HCT116 (cell line): ENCODE results near the gene ZNF621.

Experiments
- ATF3 ChIP-seq: IDR thresholded peaks from 2 replicates; pipeline ENCODE4 v1.6.1; 2012
- CTCF ChIP-seq, 3 experiments: fragments of 200-600 bp in 1 of 3; sonication (generic) in 1 of 3; IDR thresholded peaks in 2 of 3; conservative IDR thresholded peaks in 1 of 3; 2 replicates each; pipeline ENCODE4 v1.5.1; 2012 to 2017; ENCODE audit warnings: low read depth in 2 of 3, low read length in 2 of 3, antibody characterized with exemption in 1 of 3, borderline replicate concordance in 1 of 3, control low read depth in 1 of 3, mild to moderate bottlenecking in 1 of 3, mixed read lengths in 1 of 3, mixed run types in 1 of 3, moderate library complexity in 1 of 3; ENCODE audit not compliant: insufficient read depth in 1 of 3
- RAD21 ChIP-seq: IDR thresholded peaks from 2 replicates; pipeline ENCODE4 v1.6.1; 2012; ENCODE audit warnings: low read depth, mild to moderate bottlenecking
- ZBTB33 ChIP-seq: IDR thresholded peaks from 2 replicates; pipeline ENCODE4 v1.6.1; 2011; ENCODE audit warnings: mild to moderate bottlenecking, low read length, moderate library complexity; ENCODE audit not compliant: insufficient replicate concordance; ENCODE audit errors: extremely low read depth
- TF ChIP-seq, protein P1 (sequence below): IDR thresholded peaks from 2 replicates; pipeline ENCODE4 v1.6.1; 2012; ENCODE audit warnings: low read depth

DNA sequence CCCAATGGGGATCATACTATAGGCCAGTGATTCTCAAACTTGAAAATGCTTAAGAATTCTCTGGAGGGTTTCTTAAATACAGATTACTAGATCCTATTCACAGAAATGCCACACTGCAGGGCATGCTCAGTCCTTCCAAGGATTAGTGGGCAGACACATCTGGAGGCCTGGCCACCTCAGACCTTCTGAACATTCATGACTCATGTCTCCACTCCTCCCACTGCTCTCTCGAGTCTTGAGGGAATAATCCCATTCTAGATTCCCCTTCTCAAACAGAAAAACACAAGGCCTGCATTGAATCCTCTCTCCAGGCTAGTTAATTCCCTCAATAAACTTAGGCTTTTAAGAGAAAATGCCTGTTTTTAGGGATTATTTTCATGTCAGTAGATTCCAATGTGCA lies 22.1 kb downstream of the ZNF621 start:
- TF ChIP-seq CTCF (IDR thresholded peaks at IDR 0.05 in 2 of 3, conservative IDR thresholded peaks at IDR 0.05 in 1 of 3; ENCODE audit: borderline replicate concordance in 1 of 3, insufficient read depth in 1 of 3, low read depth in 2 of 3, low read length in 2 of 3) (no peak), RAD21 (no peak), ZBTB33 (no peak), ATF3 (no peak)
- TF ChIP-seq, protein P1, sequence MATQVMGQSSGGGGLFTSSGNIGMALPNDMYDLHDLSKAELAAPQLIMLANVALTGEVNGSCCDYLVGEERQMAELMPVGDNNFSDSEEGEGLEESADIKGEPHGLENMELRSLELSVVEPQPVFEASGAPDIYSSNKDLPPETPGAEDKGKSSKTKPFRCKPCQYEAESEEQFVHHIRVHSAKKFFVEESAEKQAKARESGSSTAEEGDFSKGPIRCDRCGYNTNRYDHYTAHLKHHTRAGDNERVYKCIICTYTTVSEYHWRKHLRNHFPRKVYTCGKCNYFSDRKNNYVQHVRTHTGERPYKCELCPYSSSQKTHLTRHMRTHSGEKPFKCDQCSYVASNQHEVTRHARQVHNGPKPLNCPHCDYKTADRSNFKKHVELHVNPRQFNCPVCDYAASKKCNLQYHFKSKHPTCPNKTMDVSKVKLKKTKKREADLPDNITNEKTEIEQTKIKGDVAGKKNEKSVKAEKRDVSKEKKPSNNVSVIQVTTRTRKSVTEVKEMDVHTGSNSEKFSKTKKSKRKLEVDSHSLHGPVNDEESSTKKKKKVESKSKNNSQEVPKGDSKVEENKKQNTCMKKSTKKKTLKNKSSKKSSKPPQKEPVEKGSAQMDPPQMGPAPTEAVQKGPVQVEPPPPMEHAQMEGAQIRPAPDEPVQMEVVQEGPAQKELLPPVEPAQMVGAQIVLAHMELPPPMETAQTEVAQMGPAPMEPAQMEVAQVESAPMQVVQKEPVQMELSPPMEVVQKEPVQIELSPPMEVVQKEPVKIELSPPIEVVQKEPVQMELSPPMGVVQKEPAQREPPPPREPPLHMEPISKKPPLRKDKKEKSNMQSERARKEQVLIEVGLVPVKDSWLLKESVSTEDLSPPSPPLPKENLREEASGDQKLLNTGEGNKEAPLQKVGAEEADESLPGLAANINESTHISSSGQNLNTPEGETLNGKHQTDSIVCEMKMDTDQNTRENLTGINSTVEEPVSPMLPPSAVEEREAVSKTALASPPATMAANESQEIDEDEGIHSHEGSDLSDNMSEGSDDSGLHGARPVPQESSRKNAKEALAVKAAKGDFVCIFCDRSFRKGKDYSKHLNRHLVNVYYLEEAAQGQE = no peak
